ENCODE measurements around the gene LBX2. TPM values are rescaled to one million over a fixed set of nuclear protein-coding genes. Genes with fewer than 3 reads are reported as not detected.

Gene LBX2
- total RNA-seq, 1 experiment from 2014 or later, result 0.18 TPM

DNA sequence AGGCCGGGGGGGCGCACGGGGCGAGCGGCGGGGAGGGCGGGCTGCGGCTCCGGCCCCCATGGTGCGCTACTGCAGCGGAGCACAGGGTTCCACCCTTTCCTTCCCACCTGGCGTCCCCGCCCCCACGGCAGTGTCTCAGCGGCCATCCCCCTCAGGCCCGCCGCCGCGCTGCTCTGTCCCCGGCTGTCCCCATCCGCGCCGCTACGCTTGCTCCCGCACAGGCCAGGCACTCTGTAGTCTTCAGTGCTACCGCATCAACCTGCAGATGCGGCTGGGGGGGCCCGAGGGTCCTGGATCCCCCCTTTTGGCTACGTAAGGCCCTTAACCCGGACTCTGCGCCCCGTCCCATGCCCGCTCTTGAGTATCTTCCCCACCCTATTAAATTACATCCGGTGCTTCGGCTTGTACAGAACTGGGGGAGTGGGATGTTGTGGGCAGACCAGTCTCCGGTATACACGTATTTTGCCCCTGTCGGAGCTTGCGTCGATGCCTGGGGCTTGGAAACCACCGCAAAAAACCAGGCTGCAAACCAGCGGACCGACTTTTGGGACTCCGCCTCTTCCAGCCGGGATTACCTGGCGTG, 41.8 kb downstream of the LBX2 start:
- no peaks in the 10 kb centered on the region for H3K27me3 ChIP-seq (replicated peaks)
- peaks cover 30% of the 10 kb centered on the region for H3K36me3 ChIP-seq
- DNase-seq (ENCODE audit: low read depth in 1 of 2, low spot score in 2 of 2), result no peak
- peak overlapping the region; percentile 53 for H3K4me3 ChIP-seq
- H3K9me3 ChIP-seq (replicated peaks), result no peaks in the 10 kb centered on the region
- H3K27ac ChIP-seq, result peak overlapping the region; percentile 2; the same call in 1 of the 2 replicates
- H3K4me1 ChIP-seq (replicated peaks), result peaks cover 16% of the 10 kb centered on the region

DNA sequence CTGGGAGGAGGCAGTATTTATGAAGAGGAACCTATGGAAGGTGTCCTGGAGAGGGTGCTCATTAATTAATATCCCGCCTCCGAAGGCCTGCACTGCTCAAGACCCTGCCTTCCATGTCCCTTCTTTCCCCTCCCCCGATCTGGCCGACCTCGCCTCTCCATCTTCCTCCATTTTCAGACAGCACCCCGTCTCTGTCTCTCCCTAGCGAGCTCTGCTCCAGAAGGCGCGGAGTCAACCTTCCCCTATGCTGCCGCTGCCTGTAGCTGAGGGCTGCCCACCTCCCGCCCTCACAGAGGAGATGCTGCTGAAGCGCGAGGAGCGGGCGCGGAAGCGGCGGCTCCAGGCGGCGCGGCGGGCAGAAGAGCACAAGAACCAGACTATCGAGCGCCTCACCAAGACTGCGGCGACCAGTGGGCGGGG, 42.3 kb downstream of the LBX2 start:
- DNase-seq (ENCODE audit: low read depth in 1 of 2, low spot score in 2 of 2), result no peak
- Histone ChIP-seq H3K27me3 (replicated peaks) (no peaks in the 10 kb centered on the region), H3K36me3 (peaks cover 25% of the 10 kb centered on the region), H3K9me3 (replicated peaks) (no peaks in the 10 kb centered on the region), H3K27ac (no peak overlapping the region), H3K4me3 (peak overlapping the region; percentile 53), H3K4me1 (replicated peaks) (peaks cover 16% of the 10 kb centered on the region)

DNA sequence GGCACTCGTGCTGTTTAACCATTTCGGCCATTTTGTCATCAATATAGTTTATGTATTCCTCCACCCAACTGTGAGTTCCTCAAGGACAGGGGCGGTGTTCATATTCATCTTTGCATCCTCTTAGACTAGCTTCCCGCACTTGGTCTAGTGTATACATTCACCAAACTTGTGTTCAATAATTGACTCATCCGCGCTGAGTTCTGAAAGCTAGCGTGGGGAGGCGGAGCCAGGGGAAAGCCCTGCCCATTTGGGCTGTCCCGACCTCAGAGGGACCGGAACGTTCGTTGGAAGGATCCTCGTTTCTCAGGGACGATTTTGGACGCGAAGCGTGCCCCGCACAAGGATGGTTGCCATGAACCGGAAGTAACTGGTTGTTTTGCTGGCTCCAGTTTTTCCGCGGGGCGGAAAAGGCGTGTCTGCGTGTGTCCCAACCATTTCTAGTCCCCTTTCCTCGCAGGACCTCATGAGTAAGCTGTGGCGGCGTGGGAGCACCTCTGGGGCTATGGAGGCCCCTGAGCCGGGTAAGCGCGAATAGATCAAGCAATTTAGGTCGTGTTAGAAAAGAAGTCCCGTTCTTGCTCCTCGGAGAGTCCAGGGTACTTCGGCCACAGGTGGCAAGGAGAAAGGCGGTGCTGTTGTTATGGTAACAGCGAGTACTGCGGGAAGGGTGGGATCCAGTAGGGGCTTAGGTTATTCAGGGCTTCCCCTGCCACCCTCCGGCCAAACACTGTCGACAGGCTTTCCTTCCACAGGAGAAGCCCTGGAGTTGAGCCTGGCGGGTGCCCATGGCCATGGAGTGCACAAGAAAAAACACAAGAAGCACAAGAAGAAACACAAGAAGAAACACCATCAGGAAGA, 44.5 kb downstream of the LBX2 start, which contains the start of gene INO80B:
INO80B (plus strand) TSS at position 434 of the 858 bp plus-strand sequence; CDS start at position 464, 30 bp downstream.
- Histone ChIP-seq H3K4me3 (peak within 1 kb of the TSS; percentile 47), H3K27ac (no peak within 1 kb of the TSS), H3K27me3 (replicated peaks) (no peaks in the 10 kb centered on the region), H3K4me1 (replicated peaks) (peaks cover 16% of the 10 kb centered on the region), H3K9me3 (replicated peaks) (no peaks in the 10 kb centered on the region), H3K36me3 (peaks cover 10% of the 10 kb centered on the region)
- DNase-seq (ENCODE audit: low read depth in 1 of 2, low spot score in 2 of 2), result peak; percentile 95 to 96

DNA sequence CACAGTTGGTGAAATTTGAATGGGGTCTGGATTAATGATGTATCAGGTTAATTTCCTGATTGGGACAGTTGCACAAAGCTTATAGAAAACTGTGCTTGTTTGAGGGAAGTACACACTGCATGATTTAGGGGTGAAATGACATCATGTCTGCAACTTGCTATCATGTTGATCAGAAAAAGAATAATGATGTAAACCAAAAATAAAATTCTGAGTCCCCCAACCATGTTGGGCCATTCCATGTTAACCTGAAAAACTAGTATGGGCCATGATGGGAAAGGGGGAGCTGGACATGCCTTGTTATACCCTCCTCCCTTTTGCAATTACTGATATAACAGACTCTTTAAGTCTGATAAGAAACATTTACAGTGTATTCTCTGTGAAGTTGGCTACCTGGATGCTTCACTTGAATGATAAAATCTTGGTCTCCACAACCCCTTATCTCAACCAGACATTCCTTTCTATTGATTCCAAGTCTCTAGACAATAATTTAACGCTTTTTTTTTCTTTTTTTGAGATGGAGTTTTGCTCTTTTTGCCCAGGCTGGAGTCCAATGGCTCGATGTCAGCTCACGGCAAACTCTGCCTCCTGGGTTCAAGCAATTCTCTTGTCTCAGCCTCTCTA, 48.7 kb downstream of the LBX2 start:
- no peak overlapping the region for H3K4me3 ChIP-seq
- no peaks in the 10 kb centered on the region for H3K36me3 ChIP-seq
- H3K27me3 ChIP-seq (replicated peaks), result no peaks in the 10 kb centered on the region
- no peak overlapping the region for H3K27ac ChIP-seq
- H3K4me1 ChIP-seq (replicated peaks), result peaks cover 8% of the 10 kb centered on the region
- DNase-seq (ENCODE audit: low read depth in 1 of 2, low spot score in 2 of 2), result no peak
- no peaks in the 10 kb centered on the region for H3K9me3 ChIP-seq (replicated peaks)

GRCh38 chr2:74448771-74449170, 50.6 kb downstream of the LBX2 start:
- Histone ChIP-seq H3K36me3 (no peaks in the 10 kb centered on the region), H3K27me3 (replicated peaks) (no peaks in the 10 kb centered on the region), H3K27ac (no peak overlapping the region), H3K4me1 (replicated peaks) (peaks cover 9% of the 10 kb centered on the region), H3K4me3 (no peak overlapping the region), H3K9me3 (replicated peaks) (no peaks in the 10 kb centered on the region)
- DNase-seq (ENCODE audit: low read depth in 1 of 2, low spot score in 2 of 2), result no peak

Other genes starting within 250 kb of the LBX2 start
- gene SLC4A5, start 156.2 kb downstream of the LBX2 start, total RNA-seq (2014; rRNA removed; shearing (Covaris generic)), result 0.08 TPM in 1 of 2 replicates, not detected in the other
- 95.2 and 136 TPM in 2 replicates for gene DCTN1, start 119.3 kb downstream of the LBX2 start, total RNA-seq (2014; rRNA removed; shearing (Covaris generic))
- gene C2orf81, start 78.0 kb downstream of the LBX2 start, total RNA-seq (2014; rRNA removed; shearing (Covaris generic)), result 0.34 and 1.3 TPM in 2 replicates
- gene WDR54, start 77.9 kb downstream of the LBX2 start, total RNA-seq (2014; rRNA removed; shearing (Covaris generic)), result 13.8 and 15.2 TPM in 2 replicates
- 5.6 and 8.7 TPM in 2 replicates for gene RTKN, start 57.7 kb downstream of the LBX2 start, total RNA-seq (2014; rRNA removed; shearing (Covaris generic))
- gene INO80B, start 44.5 kb downstream of the LBX2 start, total RNA-seq (2014; rRNA removed; shearing (Covaris generic)), result 10.1 and 14.0 TPM in 2 replicates
- gene WBP1, start 41.2 kb downstream of the LBX2 start, total RNA-seq (2014; rRNA removed; shearing (Covaris generic)), result 36.1 and 39.6 TPM in 2 replicates
- 38.7 and 41.2 TPM in 2 replicates for gene MOGS, start 34.2 kb downstream of the LBX2 start, total RNA-seq (2014; rRNA removed; shearing (Covaris generic))
- gene MRPL53, start 26.9 kb downstream of the LBX2 start, total RNA-seq (2014; rRNA removed; shearing (Covaris generic)), result 30.4 and 55.7 TPM in 2 replicates
- 5.4 and 12.4 TPM in 2 replicates for gene CCDC142, start 16.6 kb downstream of the LBX2 start, total RNA-seq (2014; rRNA removed; shearing (Covaris generic))
- 19.8 and 22.9 TPM in 2 replicates for gene TTC31, start 16.5 kb downstream of the LBX2 start, total RNA-seq (2014; rRNA removed; shearing (Covaris generic))
- 15.8 and 19.3 TPM in 2 replicates for gene PCGF1, start 8.1 kb upstream of the LBX2 start, total RNA-seq (2014; rRNA removed; shearing (Covaris generic))
- not detected in 2 replicates for gene TLX2, start 14.8 kb upstream of the LBX2 start, total RNA-seq (2014; rRNA removed; shearing (Covaris generic))
- not detected in 2 replicates for gene DQX1, start 26.6 kb upstream of the LBX2 start, total RNA-seq (2014; rRNA removed; shearing (Covaris generic))
- gene AUP1, start 30.1 kb upstream of the LBX2 start, total RNA-seq (2014; rRNA removed; shearing (Covaris generic)), result 88.4 and 151 TPM in 2 replicates
- gene HTRA2, start 30.3 kb upstream of the LBX2 start, total RNA-seq (2014; rRNA removed; shearing (Covaris generic)), result 28.3 and 36.8 TPM in 2 replicates
- 10.4 and 14.8 TPM in 2 replicates for gene LOXL3, start 54.3 kb upstream of the LBX2 start, total RNA-seq (2014; rRNA removed; shearing (Covaris generic))
- gene DOK1, start 55.1 kb upstream of the LBX2 start, total RNA-seq (2014; rRNA removed; shearing (Covaris generic)), result 13.6 and 14.4 TPM in 2 replicates
- gene M1AP, start 148.7 kb upstream of the LBX2 start, total RNA-seq (2014; rRNA removed; shearing (Covaris generic)), result not detected in 2 replicates
- 8.1 and 8.3 TPM in 2 replicates for gene SEMA4F, start 154.6 kb upstream of the LBX2 start, total RNA-seq (2014; rRNA removed; shearing (Covaris generic))

All from SJSA1 (cell line).